ENCODE data around the gene MTFR1L.
A peak's percentile ranks its signal among the peaks of the same experiment; 100 is the strongest.

Gene MTFR1L

GRCh38 chr1:25819491-25820246, at the start of gene MTFR1L:
Gene MTFR1L, plus strand, starts transcription at chr1:25819954. Its CDS starts 3,151 bp downstream, at chr1:25823105.
- peak; percentile 87 for DNase-seq (ENCODE audit: low read depth, low spot score)

GRCh38 chr1:25770541-25771220, 49.1 kb upstream of the MTFR1L start:
- DNase-seq (ENCODE audit: low read depth, low spot score) = no peak

GRCh38 chr1:25771221-25772114, 48.3 kb upstream of the MTFR1L start:
- DNase-seq (ENCODE audit: low read depth, low spot score) = no peak

GRCh38 chr1:25772164-25772563, 47.6 kb upstream of the MTFR1L start:
- no peak for DNase-seq (ENCODE audit: low read depth, low spot score)

GRCh38 chr1:25772692-25773245, 47.0 kb upstream of the MTFR1L start:
- no peak for DNase-seq (ENCODE audit: low read depth, low spot score)

- no peak for DNase-seq (ENCODE audit: low read depth, low spot score)
Observed at GRCh38 chr1:25773441-25774125, 46.2 kb upstream of the MTFR1L start.

GRCh38 chr1:25774206-25774803, 45.4 kb upstream of the MTFR1L start:
- DNase-seq (ENCODE audit: low read depth, low spot score) = no peak

- DNase-seq (ENCODE audit: low read depth, low spot score) = peak; percentile 64
Observed at GRCh38 chr1:25774921-25775771, 44.6 kb upstream of the MTFR1L start.

GRCh38 chr1:25779388-25779787, 40.4 kb upstream of the MTFR1L start:
- no peak for DNase-seq (ENCODE audit: low read depth, low spot score)

- DNase-seq (ENCODE audit: low read depth, low spot score) = no peak
Observed at GRCh38 chr1:25779894-25780293, 39.9 kb upstream of the MTFR1L start.

GRCh38 chr1:25780318-25781129, 39.2 kb upstream of the MTFR1L start:
- DNase-seq (ENCODE audit: low read depth, low spot score) = no peak

GRCh38 chr1:25781130-25781433, 38.7 kb upstream of the MTFR1L start:
- no peak for DNase-seq (ENCODE audit: low read depth, low spot score)

GRCh38 chr1:25782608-25783201, 37.0 kb upstream of the MTFR1L start:
- DNase-seq (ENCODE audit: low read depth, low spot score) = no peak

GRCh38 chr1:25784575-25785051, 35.1 kb upstream of the MTFR1L start:
- no peak for DNase-seq (ENCODE audit: low read depth, low spot score)

- DNase-seq (ENCODE audit: low read depth, low spot score) = no peak
Observed at GRCh38 chr1:25785333-25786067, 34.3 kb upstream of the MTFR1L start.

- no peak for DNase-seq (ENCODE audit: low read depth, low spot score)
Observed at GRCh38 chr1:25786887-25787759, 32.6 kb upstream of the MTFR1L start.

GRCh38 chr1:25787760-25788166, 32.0 kb upstream of the MTFR1L start:
- no peak for DNase-seq (ENCODE audit: low read depth, low spot score)
